ENCODE results near the gene RPUSD3.

DNA sequence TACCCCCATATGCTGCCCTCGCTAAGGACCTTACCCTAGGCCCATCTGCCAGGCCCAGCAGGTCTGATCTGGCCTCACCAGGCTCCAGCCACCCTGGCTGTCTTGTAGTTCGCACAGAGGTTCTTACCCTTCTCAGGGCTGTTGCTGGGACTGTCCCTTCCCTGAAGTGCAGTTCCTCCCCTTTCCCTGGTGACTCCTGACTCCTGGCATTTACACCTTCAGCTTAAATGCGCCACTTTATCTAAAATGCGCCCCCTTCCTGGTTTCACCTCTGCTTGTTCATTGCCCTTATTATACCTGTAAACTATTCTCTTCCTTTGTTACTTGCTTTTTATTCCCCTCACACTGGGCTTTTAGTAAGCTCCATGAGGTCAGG is 34.6 kb downstream of the RPUSD3 start:
- TF ChIP-seq, protein P1, sequence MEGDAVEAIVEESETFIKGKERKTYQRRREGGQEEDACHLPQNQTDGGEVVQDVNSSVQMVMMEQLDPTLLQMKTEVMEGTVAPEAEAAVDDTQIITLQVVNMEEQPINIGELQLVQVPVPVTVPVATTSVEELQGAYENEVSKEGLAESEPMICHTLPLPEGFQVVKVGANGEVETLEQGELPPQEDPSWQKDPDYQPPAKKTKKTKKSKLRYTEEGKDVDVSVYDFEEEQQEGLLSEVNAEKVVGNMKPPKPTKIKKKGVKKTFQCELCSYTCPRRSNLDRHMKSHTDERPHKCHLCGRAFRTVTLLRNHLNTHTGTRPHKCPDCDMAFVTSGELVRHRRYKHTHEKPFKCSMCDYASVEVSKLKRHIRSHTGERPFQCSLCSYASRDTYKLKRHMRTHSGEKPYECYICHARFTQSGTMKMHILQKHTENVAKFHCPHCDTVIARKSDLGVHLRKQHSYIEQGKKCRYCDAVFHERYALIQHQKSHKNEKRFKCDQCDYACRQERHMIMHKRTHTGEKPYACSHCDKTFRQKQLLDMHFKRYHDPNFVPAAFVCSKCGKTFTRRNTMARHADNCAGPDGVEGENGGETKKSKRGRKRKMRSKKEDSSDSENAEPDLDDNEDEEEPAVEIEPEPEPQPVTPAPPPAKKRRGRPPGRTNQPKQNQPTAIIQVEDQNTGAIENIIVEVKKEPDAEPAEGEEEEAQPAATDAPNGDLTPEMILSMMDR (IDR thresholded peaks at IDR 0.05) = no peak
- TF ChIP-seq POLR2A (IDR thresholded peaks at IDR 0.05) = no peak
